IMR-90 (cell line): ENCODE results near the gene STKLD1. TPM values are rescaled to one million over a fixed set of nuclear protein-coding genes. Genes with fewer than 3 reads are reported as not detected.

Source experiments
- ATAC-seq: fragments of 200-7000 bp; cut with Tn5 transposase; 2 replicates; pipeline ENCODE4 v1.9.1; 2020; ENCODE audit warnings: low read depth, mild to moderate bottlenecking, moderate library complexity
- BruUV-seq: library from RNA; stranded (reverse); fragments of 400-500 nt; replicated peaks from 2 replicates; lab custom pipeline; 2021; lab: Mats Ljungman, UMichigan
- CTCF ChIA-PET: fragments of 300-600 bp; formaldehyde crosslinking; extraction: SDS; loops from one replicate; lab custom pipeline; 2021; ENCODE audit warnings: antibody characterized with exemption; lab: Yijun Ruan, JAX
- POLR2A ChIA-PET: fragments of 300-600 bp; sonication (Branson Sonifier 250); formaldehyde crosslinking; loops from one replicate; lab custom pipeline; 2022; ENCODE audit warnings: antibody characterized with exemption; ENCODE audit not compliant: unreplicated experiment; lab: Charles Lee
- DNase-seq: peaks from one replicate; pipeline ENCODE4 v3.0.0; 2013
- H2AFZ ChIP-seq: replicated peaks from 2 replicates; pipeline ENCODE3; 2013; ENCODE audit warnings: low read length, mild to moderate bottlenecking; ENCODE audit not compliant: poor library complexity
- H2AK5ac ChIP-seq: 2 replicates; pipeline ENCODE4 v1.6.1; 2013; ENCODE audit warnings: low read depth, low read length, inconsistent platforms
- H2AK9ac ChIP-seq: replicated peaks from 2 replicates; pipeline ENCODE3; 2013; ENCODE audit warnings: mild to moderate bottlenecking, low read depth, low read length, moderate library complexity; ENCODE audit not compliant: poor library complexity
- H2BK120ac ChIP-seq: 2 replicates; pipeline ENCODE4 v1.6.1; 2013; ENCODE audit warnings: low read depth, low read length, inconsistent platforms
- H2BK15ac ChIP-seq: 3 replicates; pipeline ENCODE4 v1.6.1; 2013; ENCODE audit warnings: low read depth, low read length, inconsistent platforms
- H2BK20ac ChIP-seq: 2 replicates; pipeline ENCODE4 v1.6.1; 2013; ENCODE audit warnings: low read depth, mild to moderate bottlenecking, inconsistent platforms, low read length, moderate library complexity
- H2BK5ac ChIP-seq: 2 replicates; pipeline ENCODE4 v1.6.1; 2013; ENCODE audit warnings: mild to moderate bottlenecking, low read depth, low read length, inconsistent platforms; ENCODE audit not compliant: poor library complexity, severe bottlenecking
- H3K14ac ChIP-seq: replicated peaks from 2 replicates; pipeline ENCODE4 v1.6.1; 2013; ENCODE audit warnings: low read depth, low read length, inconsistent platforms
- H3K18ac ChIP-seq: 2 replicates; pipeline ENCODE4 v1.6.1; 2013; ENCODE audit warnings: low read depth, low read length, control low read depth
- H3K23ac ChIP-seq: 2 replicates; pipeline ENCODE4 v1.6.1; 2013; ENCODE audit warnings: low read depth, low read length, inconsistent platforms
- H3K27ac ChIP-seq: 2 replicates; pipeline ENCODE4 v1.5.1; 2013; ENCODE audit warnings: mild to moderate bottlenecking, control low read depth, low read length; ENCODE audit not compliant: insufficient read depth
- H3K27me3 ChIP-seq: 2 replicates; pipeline ENCODE4 v1.6.1; 2013; ENCODE audit warnings: low read length; ENCODE audit not compliant: control insufficient read depth, insufficient read depth
- H3K36me3 ChIP-seq: 2 replicates; pipeline ENCODE4 v1.6.1; 2013; ENCODE audit warnings: low read length, mixed read lengths; ENCODE audit not compliant: control insufficient read depth, insufficient read depth
- H3K4ac ChIP-seq: 2 replicates; pipeline ENCODE4 v1.6.1; 2013; ENCODE audit warnings: low read depth, low read length, inconsistent platforms
- H3K4me1 ChIP-seq: 2 replicates; pipeline ENCODE4 v1.6.1; 2013; ENCODE audit warnings: low read length, mixed read lengths; ENCODE audit not compliant: control insufficient read depth, insufficient read depth
- H3K4me2 ChIP-seq: 2 replicates; pipeline ENCODE4 v1.6.1; 2013; ENCODE audit warnings: low read depth, mild to moderate bottlenecking, control low read depth, low read length, moderate library complexity
- H3K4me3 ChIP-seq: 2 replicates; pipeline ENCODE4 v1.5.1; 2013; ENCODE audit warnings: low read depth, mild to moderate bottlenecking, control low read depth, low read length, moderate library complexity; ENCODE audit not compliant: insufficient read depth
- H3K56ac ChIP-seq: 2 replicates; pipeline ENCODE4 v1.6.1; 2013; ENCODE audit warnings: low read length, inconsistent platforms; ENCODE audit not compliant: insufficient read depth; ENCODE audit errors: extremely low read depth
- H3K79me1 ChIP-seq, 2 experiments: 2 replicates each; pipeline ENCODE4 v1.6.1; 2013; ENCODE audit warnings: low read length in 2 of 2, inconsistent platforms in 1 of 2, low read depth in 1 of 2
- H3K9ac ChIP-seq: 2 replicates; pipeline ENCODE4 v1.6.1; 2013; ENCODE audit warnings: low read depth, low read length, control low read depth
- H3K9me1 ChIP-seq: 2 replicates; pipeline ENCODE4 v1.6.1; 2013; ENCODE audit warnings: low read length, inconsistent platforms; ENCODE audit not compliant: insufficient read depth
- H3K9me3 ChIP-seq: 2 replicates; pipeline ENCODE4 v1.6.1; 2013; ENCODE audit warnings: low read length; ENCODE audit not compliant: control insufficient read depth, insufficient read depth
- H4K20me1 ChIP-seq: 2 replicates; pipeline ENCODE4 v1.6.1; 2013; ENCODE audit warnings: low read length, inconsistent platforms; ENCODE audit not compliant: insufficient read depth
- H4K5ac ChIP-seq: 2 replicates; pipeline ENCODE4 v1.6.1; 2013; ENCODE audit warnings: mild to moderate bottlenecking, low read depth, low read length, control low read depth
- H4K8ac ChIP-seq, 2 experiments: 2 replicates each; pipeline ENCODE4 v1.6.1; 2013; ENCODE audit warnings: low read depth in 2 of 2, low read length in 2 of 2, control low read depth in 1 of 2, inconsistent platforms in 1 of 2
- H4K91ac ChIP-seq: 2 replicates; pipeline ENCODE4 v1.6.1; 2013; ENCODE audit warnings: low read depth, low read length, inconsistent platforms; ENCODE audit not compliant: insufficient read depth
- CHD1 ChIP-seq: IDR thresholded peaks from 2 replicates; pipeline ENCODE4 v1.6.1; 2012; ENCODE audit warnings: low read depth, low read length, improper control_type of control experiment
- FOS ChIP-seq: fragments of 150-350 bp; IDR thresholded peaks from 2 replicates; pipeline ENCODE4 v1.6.1; 2016; ENCODE audit warnings: low read depth, low read length
- POLR2A ChIP-seq: IDR thresholded peaks from 2 replicates; pipeline ENCODE4 v1.6.1; 2012; ENCODE audit warnings: mild to moderate bottlenecking, low read depth, low read length
- WGBS, 2 experiments: methylation state at CpG; one replicate each; pipeline versions ENCODE4 v1.1.5 to v1.1.7; 2013; ENCODE audit warnings: missing lambda C conversion rate in 2 of 2; ENCODE audit not compliant: insufficient read length in 1 of 2; ENCODE audit errors: extremely low coverage in 2 of 2; 5-methylcytosine and 5-hydroxymethylcytosine counted together
- dilution Hi-C: fragments of 300-500 bp; cut with HindIII; formaldehyde crosslinking; loops from one replicate; pipeline ENCODE4 v1.14.3; 2018; ENCODE audit warnings: low sequenced_read_pairs; ENCODE audit not compliant: unreplicated experiment
- in situ Hi-C: fragments of 300-500 bp; cut with MboI; formaldehyde crosslinking; loops from 3 replicates; pipeline ENCODE4 v1.14.3; 2019; ENCODE audit warnings: low sequenced_read_pairs, inconsistent platforms, mixed read lengths
- intact Hi-C: fragments of 100-400 bp; cut with micrococcal nuclease; formaldehyde crosslinking; loops from 2 replicates; pipeline ENCODE4 v1.10.0; 2022
- polyA plus RNA-seq, 3 experiments: library from polyadenylated mRNA; depleted of rRNA; stranded (reverse); fragments of >200 nt; gene quantifications; 2 replicates each; pipeline ENCODE4 v1.2.3, GENCODE V29; 2012; ENCODE audit warnings: low replicate concordance in 1 of 3
- total RNA-seq: library from RNA; depleted of rRNA; stranded (reverse); fragments of >200 nt; gene quantifications from 2 replicates; pipeline ENCODE4 v1.2.3, GENCODE V29; 2012

Gene STKLD1
- total and polyA plus RNA-seq, 2 of the 4 experiments (the other 2 are of a cell fraction): 0.54 to 0.65 TPM

DNA sequence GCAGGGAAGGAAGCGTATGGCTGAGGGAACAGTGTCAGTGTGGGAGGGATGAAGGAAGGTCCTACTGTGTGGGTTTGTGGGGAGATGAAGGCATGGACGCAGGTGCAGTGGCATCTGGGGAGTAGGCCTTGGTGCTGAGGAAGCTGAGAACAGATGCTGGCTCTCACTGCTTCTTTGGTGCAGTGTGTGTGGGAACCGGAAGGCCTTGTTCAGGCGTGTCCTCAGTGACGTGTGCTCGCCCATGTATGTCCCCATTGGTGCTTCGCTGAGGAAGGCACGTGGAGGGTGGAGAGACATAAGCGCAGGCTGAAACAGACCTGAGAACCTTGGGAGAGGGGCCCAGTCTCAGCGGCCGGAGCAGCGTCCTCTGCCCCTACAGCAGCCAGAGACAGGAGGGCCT lies 64.7 kb downstream of the STKLD1 start:
- WGBS, 2 experiments: 85% methylated on average over 8 of the region's 12 CpGs; no CpG with 5 or more reads in 1 of the 2 experiments
- no TSS peak for BruUV-seq
- TF ChIP-seq POLR2A: no peak
- TF ChIP-seq FOS: no peak
- TF ChIP-seq CHD1: no peak

More for the DNA sequence above, 64.7 kb downstream of the STKLD1 start:
- ChIA-PET POLR2A (no interaction called here), CTCF (no interaction called here)
- no peaks in the 10 kb centered on the region for H3K4me1 ChIP-seq
- H2BK15ac ChIP-seq: no peak overlapping the region
- no peaks in the 10 kb centered on the region for H3K79me1 ChIP-seq
- no peak for DNase-seq
- H3K9ac ChIP-seq: no peak overlapping the region
- in situ Hi-C loops (no loop called here), dilution Hi-C loops (no loop called here), intact Hi-C loops (no loop called here)
- ATAC-seq: no peak
- no peak overlapping the region for H3K56ac ChIP-seq
- H3K9me3 ChIP-seq: no peaks in the 10 kb centered on the region
- no peak overlapping the region for H3K4me2 ChIP-seq
- no peak overlapping the region for H4K5ac ChIP-seq
- H2BK120ac ChIP-seq: no peak overlapping the region
- no peak overlapping the region for H2AFZ ChIP-seq
- H3K9me1 ChIP-seq: no peaks in the 10 kb centered on the region
- H3K27ac ChIP-seq: no peak overlapping the region
- no peaks in the 10 kb centered on the region for H4K20me1 ChIP-seq
- no peak overlapping the region for H2BK20ac ChIP-seq
- no peak overlapping the region for H3K4me3 ChIP-seq
- no peaks in the 10 kb centered on the region for H3K36me3 ChIP-seq
- H3K23ac ChIP-seq: no peak overlapping the region
- H3K18ac ChIP-seq: no peak overlapping the region
- H3K27me3 ChIP-seq: peaks cover 12% of the 10 kb centered on the region
- no peak overlapping the region for H4K8ac ChIP-seq
- H4K91ac ChIP-seq: no peak overlapping the region
- H3K4ac ChIP-seq: no peak overlapping the region
- peak overlapping the region; percentile 28 for H2AK9ac ChIP-seq
- H2BK5ac ChIP-seq: no peak overlapping the region
- H3K14ac ChIP-seq: no peak overlapping the region
- H2AK5ac ChIP-seq: no peak overlapping the region
